MM.1S (cell line): Measurements from ENCODE around the gene ZRSR2.

ENCODE experiments used
- EZH2 ChIP-seq: fragments of 300-600 bp; sonication (generic); optimal IDR thresholded peaks from 2 replicates; pipeline ENCODE3; 2017; ENCODE audit warnings: low read depth, mild to moderate bottlenecking, antibody characterized with exemption, low read length, mixed read lengths
- EZH2phosphoT487 ChIP-seq: fragments of 300-600 bp; sonication (generic); IDR thresholded peaks from 2 replicates; pipeline ENCODE4 v1.6.1; 2018; ENCODE audit warnings: antibody characterized with exemption, low read length
- TF ChIP-seq, protein P1 (sequence below): fragments of 300-600 bp; sonication (generic); IDR thresholded peaks from 2 replicates; pipeline ENCODE4 v1.5.1; 2016; ENCODE audit warnings: antibody characterized with exemption, low read length, mixed read lengths

GRCh38 chrX:15854080-15854655 lies 63.9 kb downstream of the ZRSR2 start:
- TF ChIP-seq, protein P1, sequence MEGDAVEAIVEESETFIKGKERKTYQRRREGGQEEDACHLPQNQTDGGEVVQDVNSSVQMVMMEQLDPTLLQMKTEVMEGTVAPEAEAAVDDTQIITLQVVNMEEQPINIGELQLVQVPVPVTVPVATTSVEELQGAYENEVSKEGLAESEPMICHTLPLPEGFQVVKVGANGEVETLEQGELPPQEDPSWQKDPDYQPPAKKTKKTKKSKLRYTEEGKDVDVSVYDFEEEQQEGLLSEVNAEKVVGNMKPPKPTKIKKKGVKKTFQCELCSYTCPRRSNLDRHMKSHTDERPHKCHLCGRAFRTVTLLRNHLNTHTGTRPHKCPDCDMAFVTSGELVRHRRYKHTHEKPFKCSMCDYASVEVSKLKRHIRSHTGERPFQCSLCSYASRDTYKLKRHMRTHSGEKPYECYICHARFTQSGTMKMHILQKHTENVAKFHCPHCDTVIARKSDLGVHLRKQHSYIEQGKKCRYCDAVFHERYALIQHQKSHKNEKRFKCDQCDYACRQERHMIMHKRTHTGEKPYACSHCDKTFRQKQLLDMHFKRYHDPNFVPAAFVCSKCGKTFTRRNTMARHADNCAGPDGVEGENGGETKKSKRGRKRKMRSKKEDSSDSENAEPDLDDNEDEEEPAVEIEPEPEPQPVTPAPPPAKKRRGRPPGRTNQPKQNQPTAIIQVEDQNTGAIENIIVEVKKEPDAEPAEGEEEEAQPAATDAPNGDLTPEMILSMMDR = peak; percentile 43
- TF ChIP-seq EZH2phosphoT487 (no peak), EZH2 (no peak)
